OCI-LY7 (cell line): ENCODE measurements around the gene MED15. TPM values are rescaled to one million over a fixed set of nuclear protein-coding genes. Genes with fewer than 3 reads are reported as not detected.

Experiments used
- BruUV-seq: library from RNA; stranded (reverse); fragments of 400-500 nt; replicated peaks from 2 replicates; lab custom pipeline; 2021; lab: Mats Ljungman, UMichigan
- CTCF ChIA-PET: fragments of 300-600 bp; sonication (Branson Sonifier 250); formaldehyde crosslinking; loops from one replicate; lab custom pipeline; 2022; ENCODE audit warnings: antibody characterized with exemption; ENCODE audit not compliant: unreplicated experiment; lab: Charles Lee
- POLR2A ChIA-PET: fragments of 300-600 bp; sonication (Branson Sonifier 250); formaldehyde crosslinking; loops from one replicate; lab custom pipeline; 2022; ENCODE audit warnings: antibody characterized with exemption; lab: Charles Lee
- DNase-seq: peaks from one replicate; pipeline ENCODE4 v3.0.0-alpha.2; 2015; ENCODE audit warnings: low spot score
- H2AFZ ChIP-seq: fragments of 200-600 bp; sonication (generic), shearing (Covaris generic); 2 replicates; pipeline ENCODE4 v1.6.1; 2014; ENCODE audit warnings: mild to moderate bottlenecking, antibody characterized with exemption, low read length, moderate library complexity
- H3K27ac ChIP-seq: fragments of 200-600 bp; sonication (generic); 2 replicates; pipeline ENCODE4 v1.5.1; 2014; ENCODE audit warnings: mixed run types, low read depth, mild to moderate bottlenecking, moderate library complexity, low read length, inconsistent platforms; ENCODE audit not compliant: poor library complexity, severe bottlenecking
- H3K36me3 ChIP-seq: fragments of 200-600 bp; sonication (generic); 2 replicates; pipeline ENCODE4 v1.6.1; 2014; ENCODE audit warnings: mild to moderate bottlenecking, antibody characterized with exemption, low read length, moderate library complexity, mixed read lengths; ENCODE audit not compliant: insufficient read depth
- H3K4me1 ChIP-seq: fragments of 200-600 bp; sonication (generic); 2 replicates; pipeline ENCODE4 v1.5.1; 2014; ENCODE audit warnings: mild to moderate bottlenecking, low read length; ENCODE audit not compliant: insufficient read depth, poor library complexity, severe bottlenecking
- H3K4me2 ChIP-seq: fragments of 200-600 bp; sonication (generic); 2 replicates; pipeline ENCODE4 v1.6.1; 2014; ENCODE audit warnings: mild to moderate bottlenecking, low read length
- H3K4me3 ChIP-seq: fragments of 200-600 bp; sonication (generic); 2 replicates; pipeline ENCODE4 v1.5.1; 2014; ENCODE audit warnings: mild to moderate bottlenecking, low read depth, low read length; ENCODE audit not compliant: poor library complexity, severe bottlenecking
- H3K79me2 ChIP-seq: fragments of 200-600 bp; sonication (generic); 2 replicates; pipeline ENCODE4 v1.6.1; 2016; ENCODE audit warnings: low read depth, mild to moderate bottlenecking, low read length, moderate library complexity, mixed read lengths; ENCODE audit not compliant: insufficient read depth
- H3K9me2 ChIP-seq: fragments of 200-600 bp; sonication (generic); 2 replicates; pipeline ENCODE4 v1.6.1; 2016; ENCODE audit warnings: mild to moderate bottlenecking, low read length, mixed read lengths; ENCODE audit not compliant: insufficient read depth
- H3K9me3 ChIP-seq: fragments of 200-600 bp; sonication (generic); 2 replicates; pipeline ENCODE4 v1.6.1; 2014; ENCODE audit warnings: mild to moderate bottlenecking, mixed run types, low read length, mixed read lengths
- H4K20me1 ChIP-seq: fragments of 200-600 bp; sonication (generic); 2 replicates; pipeline ENCODE4 v1.6.1; 2014; ENCODE audit warnings: mild to moderate bottlenecking, antibody characterized with exemption, low read length, moderate library complexity, mixed read lengths; ENCODE audit not compliant: insufficient read depth
- EZH2phosphoT487 ChIP-seq: fragments of 200-600 bp; sonication (generic); IDR thresholded peaks from 2 replicates; pipeline ENCODE4 v1.6.1; 2018; ENCODE audit warnings: low read depth, borderline replicate concordance, mild to moderate bottlenecking, mixed run types, antibody characterized with exemption, low read length, moderate library complexity, mixed read lengths
- intact Hi-C: fragments of 100-400 bp; cut with micrococcal nuclease; formaldehyde crosslinking; loops from one replicate; pipeline ENCODE4 v1.10.0; 2022; ENCODE audit not compliant: unreplicated experiment
- total RNA-seq, 2 experiments: library from RNA; depleted of rRNA in 1 of 2; stranded (reverse); fragments of >200 nt in 1 of 2; shearing (Covaris generic) in 1 of 2; gene quantifications; 2 replicates each; pipeline ENCODE4 v1.2.3, GENCODE V29; 2014 to 2022
- TF ChIP-seq, protein P1 (sequence below): fragments of 200-600 bp; sonication (generic); conservative IDR thresholded peaks from 2 replicates; pipeline ENCODE4 v1.5.1; 2014; ENCODE audit warnings: mild to moderate bottlenecking, antibody characterized with exemption, low read length, moderate library complexity, mixed read lengths

Gene MED15
- total RNA-seq, 2 experiments from 2014 or later = 28.7 to 79.2 TPM

DNA sequence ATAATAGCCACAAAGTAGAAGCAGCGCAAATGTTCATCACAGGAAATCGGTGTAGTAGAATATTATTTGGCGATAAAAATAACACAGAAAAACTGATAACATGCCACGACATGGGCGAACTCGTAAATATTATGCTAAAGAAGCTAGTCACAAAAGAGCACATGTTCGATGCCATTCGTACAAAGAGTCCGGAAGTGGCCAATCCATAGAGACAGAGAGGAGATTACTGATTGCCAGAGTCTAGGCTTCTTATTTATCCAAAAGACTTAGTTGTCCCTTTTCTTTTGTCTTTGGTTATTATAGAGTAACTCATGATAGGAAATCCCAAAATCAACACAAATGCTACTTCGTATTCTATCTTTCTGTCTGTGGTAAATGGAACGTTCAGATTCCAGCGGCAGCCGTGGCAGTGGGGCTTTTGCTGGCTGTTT lies 56.5 kb downstream of the MED15 start:
- peaks cover 85% of the 10 kb centered on the region for H3K36me3 ChIP-seq
- no peaks in the 10 kb centered on the region for H3K4me1 ChIP-seq
- no peaks in the 10 kb centered on the region for H3K9me2 ChIP-seq
- no peak overlapping the region for H2AFZ ChIP-seq
- H3K9me3 ChIP-seq = peaks cover 9% of the 10 kb centered on the region
- no peak overlapping the region for H3K4me2 ChIP-seq
- H3K79me2 ChIP-seq = no peaks in the 10 kb centered on the region
- CTCF ChIA-PET = interaction anchor here (0.6 kb wide), 1 partner anchor 491 kb away, joined by 3 read pairs; no protein-coding TSS in a partner anchor
- BruUV-seq = no TSS peak
- TF ChIP-seq EZH2phosphoT487 = no peak
- TF ChIP-seq, protein P1, sequence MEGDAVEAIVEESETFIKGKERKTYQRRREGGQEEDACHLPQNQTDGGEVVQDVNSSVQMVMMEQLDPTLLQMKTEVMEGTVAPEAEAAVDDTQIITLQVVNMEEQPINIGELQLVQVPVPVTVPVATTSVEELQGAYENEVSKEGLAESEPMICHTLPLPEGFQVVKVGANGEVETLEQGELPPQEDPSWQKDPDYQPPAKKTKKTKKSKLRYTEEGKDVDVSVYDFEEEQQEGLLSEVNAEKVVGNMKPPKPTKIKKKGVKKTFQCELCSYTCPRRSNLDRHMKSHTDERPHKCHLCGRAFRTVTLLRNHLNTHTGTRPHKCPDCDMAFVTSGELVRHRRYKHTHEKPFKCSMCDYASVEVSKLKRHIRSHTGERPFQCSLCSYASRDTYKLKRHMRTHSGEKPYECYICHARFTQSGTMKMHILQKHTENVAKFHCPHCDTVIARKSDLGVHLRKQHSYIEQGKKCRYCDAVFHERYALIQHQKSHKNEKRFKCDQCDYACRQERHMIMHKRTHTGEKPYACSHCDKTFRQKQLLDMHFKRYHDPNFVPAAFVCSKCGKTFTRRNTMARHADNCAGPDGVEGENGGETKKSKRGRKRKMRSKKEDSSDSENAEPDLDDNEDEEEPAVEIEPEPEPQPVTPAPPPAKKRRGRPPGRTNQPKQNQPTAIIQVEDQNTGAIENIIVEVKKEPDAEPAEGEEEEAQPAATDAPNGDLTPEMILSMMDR = no peak
- no peaks in the 10 kb centered on the region for H4K20me1 ChIP-seq
- DNase-seq = no peak
- no peak overlapping the region for H3K27ac ChIP-seq
- H3K4me3 ChIP-seq = no peak overlapping the region
- intact Hi-C loops = loop anchor here (5.0 kb wide), 1 partner anchor 133 kb away; no protein-coding TSS in a partner anchor
- POLR2A ChIA-PET = no interaction called here

DNA sequence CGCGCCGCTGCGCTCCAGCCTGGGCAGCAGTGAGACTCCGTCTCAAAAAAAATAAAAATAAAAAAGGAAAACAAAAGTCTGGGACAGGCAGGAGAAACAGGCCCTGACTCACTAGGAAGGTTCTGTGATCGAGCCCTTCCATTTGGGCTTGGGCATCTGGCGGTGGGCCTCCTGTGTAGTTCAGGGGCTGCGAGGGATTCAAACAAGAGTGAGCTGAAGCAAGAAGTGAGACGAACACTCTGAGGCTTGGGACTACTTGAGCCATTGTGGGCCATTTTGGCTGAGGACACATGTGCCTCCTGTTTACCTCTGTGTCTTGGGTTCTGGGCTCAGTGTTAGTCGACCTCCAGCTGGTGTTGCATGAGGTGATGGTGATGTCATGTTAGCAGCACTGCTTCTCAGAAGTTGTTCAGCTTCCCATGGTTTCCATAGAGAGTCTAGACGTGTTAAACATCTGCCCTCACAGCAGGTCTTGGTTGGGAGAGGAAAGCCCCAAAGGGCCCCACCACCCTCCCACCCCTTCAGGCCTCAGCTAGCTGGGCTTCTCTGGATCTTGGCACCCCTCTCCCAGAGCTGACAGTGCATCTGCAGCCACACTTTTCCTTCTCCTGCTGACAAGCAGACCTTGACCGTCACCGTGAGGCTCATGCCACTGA lies 57.8 kb downstream of the MED15 start:
- POLR2A ChIA-PET = no interaction called here
- BruUV-seq = no TSS peak
- Histone ChIP-seq H2AFZ (no peak overlapping the region), H3K36me3 (peaks cover 83% of the 10 kb centered on the region), H3K27ac (no peak overlapping the region), H3K9me3 (no peaks in the 10 kb centered on the region), H3K4me2 (no peak overlapping the region), H3K4me1 (no peaks in the 10 kb centered on the region), H4K20me1 (no peaks in the 10 kb centered on the region), H3K4me3 (no peak overlapping the region), H3K9me2 (no peaks in the 10 kb centered on the region), H3K79me2 (no peaks in the 10 kb centered on the region)
- no peak for TF ChIP-seq EZH2phosphoT487
- TF ChIP-seq, protein P1 = no peak
- no peak for DNase-seq
- intact Hi-C loops = no loop called here
- CTCF ChIA-PET = interaction anchor here (0.6 kb wide), 1 partner anchor 307 kb away, joined by 4 read pairs; no protein-coding TSS in a partner anchor

- BruUV-seq = no TSS peak
- intact Hi-C loops = no loop called here
- H3K36me3 ChIP-seq = peaks cover 79% of the 10 kb centered on the region
- H3K9me3 ChIP-seq = no peaks in the 10 kb centered on the region
- H3K4me1 ChIP-seq = no peaks in the 10 kb centered on the region
- H3K79me2 ChIP-seq = no peaks in the 10 kb centered on the region
- TF ChIP-seq, protein P1 = no peak
- TF ChIP-seq EZH2phosphoT487 = no peak
- H3K4me3 ChIP-seq = no peak overlapping the region
- H4K20me1 ChIP-seq = no peaks in the 10 kb centered on the region
- H3K4me2 ChIP-seq = no peak overlapping the region
- ChIA-PET POLR2A (no interaction called here), CTCF (no interaction called here)
- no peak overlapping the region for H2AFZ ChIP-seq
- DNase-seq = no peak
- H3K9me2 ChIP-seq = no peaks in the 10 kb centered on the region
- H3K27ac ChIP-seq = no peak overlapping the region
Observed at GRCh38 chr22:20565761-20566160, 58.4 kb downstream of the MED15 start.
